ENCODE measurements around the gene EIF4B.
A peak's percentile ranks its signal among the peaks of the same experiment; 100 is the strongest.

EIF4B gene, protein sequence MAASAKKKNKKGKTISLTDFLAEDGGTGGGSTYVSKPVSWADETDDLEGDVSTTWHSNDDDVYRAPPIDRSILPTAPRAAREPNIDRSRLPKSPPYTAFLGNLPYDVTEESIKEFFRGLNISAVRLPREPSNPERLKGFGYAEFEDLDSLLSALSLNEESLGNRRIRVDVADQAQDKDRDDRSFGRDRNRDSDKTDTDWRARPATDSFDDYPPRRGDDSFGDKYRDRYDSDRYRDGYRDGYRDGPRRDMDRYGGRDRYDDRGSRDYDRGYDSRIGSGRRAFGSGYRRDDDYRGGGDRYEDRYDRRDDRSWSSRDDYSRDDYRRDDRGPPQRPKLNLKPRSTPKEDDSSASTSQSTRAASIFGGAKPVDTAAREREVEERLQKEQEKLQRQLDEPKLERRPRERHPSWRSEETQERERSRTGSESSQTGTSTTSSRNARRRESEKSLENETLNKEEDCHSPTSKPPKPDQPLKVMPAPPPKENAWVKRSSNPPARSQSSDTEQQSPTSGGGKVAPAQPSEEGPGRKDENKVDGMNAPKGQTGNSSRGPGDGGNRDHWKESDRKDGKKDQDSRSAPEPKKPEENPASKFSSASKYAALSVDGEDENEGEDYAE

DNA sequence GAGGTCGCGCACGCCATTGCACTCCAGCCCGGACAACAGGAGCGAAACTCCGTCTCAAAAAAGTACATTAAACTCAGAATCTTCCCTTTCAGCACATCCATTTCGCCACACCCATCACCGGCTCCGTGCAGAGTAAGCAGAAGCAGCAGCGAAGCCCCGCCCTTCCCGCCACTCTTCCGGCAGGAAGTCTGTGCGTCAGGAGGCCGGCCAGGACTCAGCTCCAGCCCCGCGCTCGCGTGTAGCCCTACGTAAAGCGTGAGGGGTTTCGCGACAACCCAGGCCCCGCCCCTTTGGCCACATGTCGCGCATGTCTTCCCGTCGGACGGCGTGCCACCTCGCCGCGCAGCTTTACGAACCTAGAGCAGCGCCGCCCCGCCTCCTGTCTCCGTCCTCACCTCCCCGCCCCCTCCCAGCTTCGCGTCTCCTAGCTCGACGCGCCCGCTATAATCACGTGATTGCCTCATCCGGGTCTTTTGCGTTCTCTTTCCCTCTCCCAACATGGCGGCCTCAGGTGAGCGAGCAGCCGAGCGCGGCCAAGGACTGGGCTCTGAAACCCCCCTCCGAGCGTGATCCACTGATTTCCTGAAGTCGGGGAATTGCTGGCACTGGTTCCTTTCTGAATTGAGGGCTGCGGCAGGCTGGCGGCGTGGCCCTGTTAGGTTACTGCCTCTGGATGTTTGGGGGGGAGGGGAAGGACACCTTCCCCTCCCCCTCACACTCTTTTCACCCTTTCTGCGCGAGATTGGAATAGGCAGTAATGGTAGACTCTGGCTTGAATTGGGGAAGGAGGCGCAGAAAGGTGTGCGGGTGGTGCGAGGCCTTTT lies at the start of gene EIF4B:
TSS of gene EIF4B (plus strand) at position 471 of the 824 bp plus-strand sequence. CDS start at position 499, 28 bp downstream.
- in situ Hi-C loops (cut with HindIII; ENCODE audit: low sequenced_read_pairs) = no loop called here
- peak; percentile 98 for DNase-seq (ENCODE audit: low read depth)
- no peak for TF ChIP-seq CTCF (IDR thresholded peaks at IDR 0.05; ENCODE audit: low read depth, low read length, missing control alignments)
- H3K4me3 ChIP-seq (ENCODE audit: low read depth, low read length) = peak within 1 kb of the TSS; percentile 100

DNA sequence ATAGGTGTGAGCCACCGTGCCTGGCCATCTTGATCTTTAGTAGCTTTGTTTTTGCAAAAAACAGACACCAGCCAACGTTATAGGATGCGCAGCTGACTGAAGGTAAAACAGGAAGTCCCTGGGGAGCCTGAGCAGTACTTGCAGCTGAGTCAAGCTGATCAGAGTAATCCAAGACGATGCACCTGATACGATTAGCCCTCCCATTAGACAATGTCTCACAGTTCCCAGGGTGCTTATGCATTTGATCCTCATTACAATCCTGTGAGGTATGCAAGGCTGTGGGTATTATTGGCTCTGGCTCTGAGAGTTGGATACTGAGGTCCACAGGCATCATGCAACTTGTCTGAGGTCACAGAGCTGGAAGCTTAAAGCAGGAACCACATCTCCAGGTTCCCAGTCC lies 49.3 kb upstream of the EIF4B start:
- no peak for DNase-seq (ENCODE audit: low read depth)
- in situ Hi-C loops (cut with HindIII; ENCODE audit: low sequenced_read_pairs) = no loop called here
- H3K4me3 ChIP-seq (ENCODE audit: low read depth, low read length) = no peak overlapping the region
- no peak for TF ChIP-seq CTCF (IDR thresholded peaks at IDR 0.05; ENCODE audit: low read depth, low read length, missing control alignments)

GRCh38 chr12:52964556-52965336 lies 41.5 kb upstream of the EIF4B start:
- in situ Hi-C loops (cut with HindIII; ENCODE audit: low sequenced_read_pairs) = no loop called here
- no peak for TF ChIP-seq CTCF (IDR thresholded peaks at IDR 0.05; ENCODE audit: low read depth, low read length, missing control alignments)
- DNase-seq (ENCODE audit: low read depth) = no peak
- H3K4me3 ChIP-seq (ENCODE audit: low read depth, low read length) = peak overlapping the region; percentile 36

DNA sequence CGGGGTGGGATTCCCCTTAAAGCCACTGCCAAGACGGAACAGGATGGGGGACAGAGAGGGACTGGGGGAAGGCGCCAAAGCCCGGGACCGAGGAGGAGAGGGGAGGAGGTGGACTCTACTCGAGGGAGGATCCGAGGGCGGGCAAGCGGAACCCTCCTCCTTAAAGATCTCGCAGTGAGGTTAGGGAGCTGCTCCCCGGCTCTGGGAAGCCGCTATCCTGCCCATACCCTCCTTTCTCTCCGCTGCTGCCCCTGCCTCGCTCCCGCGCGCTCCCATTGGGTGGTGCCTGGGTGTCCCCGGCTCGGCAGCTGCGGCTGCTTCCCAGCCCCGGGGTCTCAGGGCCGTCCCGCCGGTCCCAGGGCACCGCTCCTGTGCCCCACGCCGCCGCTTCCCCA lies 40.9 kb upstream of the EIF4B start:
- DNase-seq (ENCODE audit: low read depth) = no peak
- TF ChIP-seq CTCF (IDR thresholded peaks at IDR 0.05; ENCODE audit: low read depth, low read length, missing control alignments) = no peak
- in situ Hi-C loops (cut with HindIII; ENCODE audit: low sequenced_read_pairs) = no loop called here
- peak overlapping the region; percentile 36 for H3K4me3 ChIP-seq (ENCODE audit: low read depth, low read length)

GRCh38 chr12:52969166-52969795 lies 37.0 kb upstream of the EIF4B start:
- no peak for DNase-seq (ENCODE audit: low read depth)
- in situ Hi-C loops (cut with HindIII; ENCODE audit: low sequenced_read_pairs) = no loop called here
- H3K4me3 ChIP-seq (ENCODE audit: low read depth, low read length) = no peak overlapping the region
- no peak for TF ChIP-seq CTCF (IDR thresholded peaks at IDR 0.05; ENCODE audit: low read depth, low read length, missing control alignments)

Measured in astrocyte of the cerebellum (primary cell).